Hepatic stellate cell (primary cell): ENCODE results near the gene CTTN.

Source experiments
- DNase-seq: peaks from one replicate; pipeline ENCODE4 v3.0.0; 2011; ENCODE audit warnings: low spot score

CTTN gene

DNA sequence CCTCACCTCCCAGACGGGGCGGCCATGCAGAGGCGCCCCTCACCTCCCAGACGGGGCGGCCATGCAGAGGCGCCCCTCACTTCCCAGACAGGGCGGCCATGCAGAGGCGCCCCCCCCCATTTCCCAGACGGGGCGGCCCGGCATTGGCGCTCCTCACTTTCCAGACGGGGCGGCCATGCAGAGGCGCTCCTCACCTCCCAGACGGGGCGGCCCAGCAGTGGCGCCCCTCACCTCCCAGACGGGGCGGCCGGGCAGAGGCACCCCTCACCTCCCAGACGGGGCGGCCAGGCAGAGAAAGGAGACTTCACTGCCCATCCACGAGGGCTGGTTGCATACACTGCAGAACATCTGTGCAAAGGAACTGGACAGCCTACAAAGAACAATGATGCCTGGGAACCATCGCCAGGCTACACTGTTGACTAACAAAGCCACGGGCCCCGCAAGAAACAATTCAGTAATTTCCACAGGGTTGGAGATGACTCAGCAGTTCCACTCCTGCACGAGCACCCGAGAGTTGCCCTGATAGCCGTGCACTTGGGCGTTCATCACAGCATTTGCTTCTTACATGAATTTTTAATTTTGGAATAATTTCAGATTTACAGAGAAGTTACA, 58.7 kb downstream of the CTTN start:
- DNase-seq = no peak

DNA sequence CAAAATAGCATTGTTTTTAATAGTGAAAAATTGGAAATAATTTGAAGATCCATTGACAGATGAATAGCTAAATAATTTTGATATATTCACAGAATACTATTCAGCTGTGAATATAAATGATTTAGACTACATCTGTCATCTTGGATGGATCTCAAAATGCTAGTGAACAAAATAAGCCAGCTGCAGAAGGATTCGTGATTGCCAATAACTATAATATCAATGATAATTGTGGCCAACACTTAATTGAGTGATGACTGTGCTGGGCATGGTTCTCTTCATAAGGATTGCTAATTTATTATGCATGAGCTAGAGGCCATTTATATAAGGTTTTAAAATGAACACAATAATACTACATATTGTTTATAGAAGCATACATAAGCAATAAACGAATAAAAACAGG, 60.4 kb downstream of the CTTN start:
- no peak for DNase-seq

DNA sequence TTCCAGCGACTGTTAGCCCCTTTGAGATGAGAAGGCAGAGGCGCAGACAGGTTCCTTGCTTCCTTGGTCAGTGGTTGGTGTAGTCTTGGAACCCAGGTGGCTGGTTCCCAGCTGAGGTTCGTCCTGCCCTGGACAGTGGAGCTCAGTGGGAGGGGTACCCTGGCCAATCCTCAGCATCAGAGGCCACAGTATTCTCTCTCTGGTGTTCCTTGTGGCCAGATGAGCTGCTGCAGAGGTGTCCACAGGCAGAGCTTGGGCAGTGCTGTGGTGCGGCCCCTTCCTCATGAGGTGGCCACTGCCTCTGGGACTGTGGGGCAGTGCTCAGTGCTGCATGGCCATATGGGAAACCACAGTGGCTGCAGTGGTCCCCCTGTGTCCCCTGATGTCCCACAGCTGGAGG, 61.8 kb downstream of the CTTN start:
- DNase-seq = no peak

DNA sequence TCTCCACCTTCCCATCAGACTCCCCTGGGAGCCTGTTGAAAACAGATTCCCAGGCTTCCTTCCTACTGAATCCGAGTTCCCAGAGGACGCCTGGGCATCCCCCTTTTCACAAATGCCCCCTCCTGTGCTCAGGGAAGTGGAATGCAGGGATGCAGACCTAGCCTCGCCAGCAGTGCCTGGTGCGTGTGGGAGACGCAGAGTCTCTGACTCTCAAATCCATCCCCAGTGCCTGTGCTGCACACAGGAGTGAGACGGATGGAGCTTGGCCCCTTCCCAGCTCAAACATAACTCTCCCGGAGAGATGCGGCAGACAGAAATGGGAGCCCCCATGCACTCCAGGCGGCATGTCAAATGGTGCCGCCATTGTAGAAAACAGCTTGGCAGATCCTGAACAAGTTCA, 62.6 kb downstream of the CTTN start:
- no peak for DNase-seq

DNA sequence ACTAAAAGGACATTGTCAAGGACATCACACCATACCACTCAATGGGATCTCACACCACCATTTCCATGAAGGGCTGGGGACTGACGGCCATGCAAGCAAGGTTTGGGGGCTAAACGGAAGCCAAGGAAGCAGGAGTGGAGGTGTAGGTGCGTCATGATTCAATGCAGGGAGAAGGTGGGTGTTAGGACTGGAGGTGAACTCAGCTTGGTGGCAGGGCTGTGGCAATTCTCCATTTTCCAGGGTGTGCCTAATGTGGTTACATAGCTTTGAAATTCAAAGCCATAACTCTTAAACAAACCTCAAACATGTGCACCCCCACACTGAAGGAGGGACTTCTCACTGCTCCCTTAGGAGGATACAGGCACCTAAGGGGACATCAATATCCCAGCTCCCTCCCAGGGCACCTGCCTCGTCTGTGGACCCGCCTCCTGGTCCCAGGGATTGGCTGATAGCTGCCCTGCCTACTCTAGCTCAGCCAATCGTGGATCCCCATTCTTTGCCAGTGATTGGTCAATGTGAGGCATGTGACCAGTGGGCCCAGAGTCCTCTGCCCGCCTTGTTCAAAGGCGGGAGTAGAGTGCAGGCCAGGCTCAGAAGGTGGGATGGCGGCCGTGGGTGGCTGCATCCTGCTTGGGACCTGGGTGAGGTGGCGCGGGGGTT, 64.6 kb downstream of the CTTN start:
- no peak for DNase-seq

DNA sequence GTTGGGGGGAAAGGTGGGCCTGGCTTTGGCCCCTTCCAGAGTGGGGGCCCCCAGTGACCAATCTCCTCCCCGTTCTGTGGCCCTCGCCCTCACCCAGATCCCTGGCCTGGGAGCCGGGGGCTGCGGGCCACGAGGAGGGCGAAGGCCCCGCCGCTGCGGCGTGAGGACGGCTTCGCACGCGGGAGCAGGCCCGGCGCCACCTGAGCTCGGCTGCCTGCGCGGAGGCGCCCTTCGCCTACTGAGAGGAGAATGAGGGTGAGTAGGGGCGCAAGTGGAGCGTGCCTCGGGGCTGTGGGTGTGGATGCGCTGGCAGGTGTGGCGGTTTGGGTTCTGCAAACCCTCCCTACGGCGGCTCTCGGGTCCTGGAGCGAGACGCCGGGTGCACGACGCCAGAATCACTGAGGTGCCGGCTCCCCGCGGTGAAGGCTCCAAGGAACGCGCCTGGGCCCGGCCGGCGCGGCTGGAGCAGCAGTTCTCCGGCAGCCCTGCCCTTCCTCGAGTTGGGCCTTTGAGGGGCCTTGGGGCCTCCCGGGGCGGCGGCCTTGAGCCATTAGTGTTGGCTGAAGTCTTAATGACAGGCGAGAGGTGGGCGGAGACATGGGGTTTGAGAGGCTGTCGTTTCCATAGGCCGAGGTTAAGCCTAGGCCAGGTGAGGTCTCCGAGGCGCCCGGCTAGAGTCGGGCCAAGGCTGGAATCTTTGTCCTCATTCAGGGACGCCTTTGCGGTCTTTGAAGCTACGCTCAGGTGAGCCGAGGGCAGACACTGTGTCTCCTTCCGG, 65.3 kb downstream of the CTTN start:
- no peak for DNase-seq

DNA sequence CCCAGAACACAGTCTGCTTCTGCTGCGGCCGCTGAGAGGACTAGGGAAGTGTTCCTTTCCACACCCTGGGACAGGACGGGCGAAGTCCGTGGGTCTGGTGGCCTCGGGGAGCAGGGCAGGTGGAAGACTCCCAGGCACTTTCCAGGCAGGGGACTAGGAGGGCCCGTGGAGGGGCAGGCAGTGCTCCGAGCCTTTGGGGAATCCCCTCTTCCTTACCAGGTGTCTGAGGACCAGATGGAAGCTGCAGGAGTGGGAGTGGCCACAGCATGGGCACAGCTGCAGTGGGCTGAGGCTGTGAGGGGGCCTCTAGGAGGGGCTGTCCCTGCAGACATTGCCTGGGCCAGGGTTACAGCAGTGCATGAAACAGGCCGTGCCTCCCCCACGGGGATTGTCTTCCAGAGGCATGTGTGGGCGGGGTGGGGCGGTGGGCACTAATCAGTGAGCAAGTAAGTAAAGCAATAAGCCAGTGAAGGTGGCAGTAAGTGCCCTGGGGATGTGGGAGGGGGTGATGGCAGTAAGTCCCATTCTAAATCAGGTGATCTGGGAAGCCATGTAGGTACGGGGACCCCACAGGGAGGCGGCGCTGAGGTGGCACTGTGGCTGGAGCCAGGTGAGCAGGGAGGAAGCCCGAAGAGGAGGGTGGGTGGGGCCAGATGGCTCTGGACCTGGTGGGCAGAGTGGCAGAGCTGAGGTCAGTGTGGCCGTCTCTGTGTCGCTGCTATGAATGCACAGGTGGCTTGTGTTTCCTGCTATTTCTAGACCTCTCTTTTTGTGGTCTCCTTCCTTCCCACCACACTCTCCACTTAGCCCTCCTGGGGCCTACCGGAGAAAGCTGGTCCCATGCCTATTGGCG, 66.4 kb downstream of the CTTN start:
- no peak for DNase-seq

DNA sequence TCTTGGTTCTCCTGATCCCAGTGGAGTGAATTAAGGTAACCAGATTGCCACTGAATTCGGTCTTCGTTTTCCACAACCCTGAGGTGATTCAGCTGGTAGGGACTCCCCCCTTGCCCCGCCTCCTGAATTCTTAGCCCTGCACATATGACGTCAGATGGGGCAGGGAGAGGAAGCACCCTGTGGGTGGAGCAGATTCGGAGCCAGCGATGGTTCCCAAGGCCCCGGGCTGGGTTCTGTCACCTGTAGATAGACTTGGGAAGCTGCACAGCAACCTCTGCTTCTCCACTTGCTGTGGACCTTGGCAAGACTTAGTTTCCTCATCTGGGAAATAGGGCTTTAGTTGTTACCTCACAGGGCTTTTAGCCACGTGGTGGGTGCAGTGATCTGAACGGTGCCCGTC, 67.8 kb downstream of the CTTN start:
- DNase-seq = peak; percentile 60

DNA sequence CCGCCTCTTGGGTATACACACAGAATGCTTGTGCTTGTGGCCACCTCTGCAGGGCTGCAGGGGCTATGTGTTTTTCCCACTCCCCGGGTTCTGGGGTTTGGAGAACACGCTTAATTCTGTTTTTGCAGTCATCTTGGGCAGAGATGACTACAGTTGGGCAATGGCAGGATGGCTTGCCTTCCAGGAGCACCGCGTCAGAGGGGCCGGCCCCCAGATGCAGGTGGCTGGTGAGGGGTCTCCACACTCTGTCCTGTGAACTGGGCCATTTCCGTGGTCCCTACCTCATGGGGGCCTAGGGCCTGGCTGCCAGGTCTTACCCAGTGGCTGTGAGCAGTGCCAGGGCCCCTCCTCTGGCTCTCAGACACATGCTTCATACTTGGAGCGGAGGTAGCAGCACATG, 68.3 kb downstream of the CTTN start:
- DNase-seq = no peak

DNA sequence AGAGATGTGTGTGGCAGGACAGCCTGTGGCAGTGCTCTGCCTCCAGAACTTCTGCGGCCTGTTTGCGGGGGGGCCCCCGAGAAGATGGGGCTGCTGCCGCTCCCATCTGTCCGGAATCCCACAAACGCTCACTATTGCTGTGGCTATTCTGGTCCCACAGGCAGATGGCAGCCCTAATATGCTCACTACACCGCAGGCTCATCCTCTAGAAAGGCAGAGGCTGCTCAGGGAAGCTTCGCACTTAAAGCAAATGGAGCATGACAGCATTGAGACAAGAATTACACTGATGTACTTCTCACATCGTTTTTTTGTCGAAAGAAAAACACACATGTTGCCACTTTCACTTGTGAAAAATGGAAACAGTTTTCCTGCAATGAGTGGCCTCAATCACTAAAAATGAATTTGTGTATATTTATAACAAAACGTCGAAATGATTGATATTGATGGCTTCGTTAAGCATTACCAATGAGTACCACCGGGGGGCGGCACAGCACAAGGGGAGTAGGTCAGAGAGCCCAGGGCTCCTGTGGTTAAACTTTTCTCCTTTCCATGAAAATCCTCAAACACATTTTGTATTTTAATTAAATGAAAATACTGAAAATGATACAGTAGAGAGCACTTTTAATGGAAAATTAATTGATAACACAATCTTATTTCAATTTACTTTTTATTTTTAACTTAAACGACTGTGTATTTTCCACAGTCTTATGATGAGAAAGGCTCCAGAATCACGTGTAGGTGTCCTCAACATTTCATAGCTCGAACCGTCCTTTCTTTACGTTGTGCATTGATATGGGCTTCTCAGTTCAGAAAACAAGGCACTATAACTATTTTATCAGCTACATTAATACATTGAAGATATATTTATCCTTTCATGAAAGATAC, 69.1 kb downstream of the CTTN start:
- peak; percentile 72 for DNase-seq

DNA sequence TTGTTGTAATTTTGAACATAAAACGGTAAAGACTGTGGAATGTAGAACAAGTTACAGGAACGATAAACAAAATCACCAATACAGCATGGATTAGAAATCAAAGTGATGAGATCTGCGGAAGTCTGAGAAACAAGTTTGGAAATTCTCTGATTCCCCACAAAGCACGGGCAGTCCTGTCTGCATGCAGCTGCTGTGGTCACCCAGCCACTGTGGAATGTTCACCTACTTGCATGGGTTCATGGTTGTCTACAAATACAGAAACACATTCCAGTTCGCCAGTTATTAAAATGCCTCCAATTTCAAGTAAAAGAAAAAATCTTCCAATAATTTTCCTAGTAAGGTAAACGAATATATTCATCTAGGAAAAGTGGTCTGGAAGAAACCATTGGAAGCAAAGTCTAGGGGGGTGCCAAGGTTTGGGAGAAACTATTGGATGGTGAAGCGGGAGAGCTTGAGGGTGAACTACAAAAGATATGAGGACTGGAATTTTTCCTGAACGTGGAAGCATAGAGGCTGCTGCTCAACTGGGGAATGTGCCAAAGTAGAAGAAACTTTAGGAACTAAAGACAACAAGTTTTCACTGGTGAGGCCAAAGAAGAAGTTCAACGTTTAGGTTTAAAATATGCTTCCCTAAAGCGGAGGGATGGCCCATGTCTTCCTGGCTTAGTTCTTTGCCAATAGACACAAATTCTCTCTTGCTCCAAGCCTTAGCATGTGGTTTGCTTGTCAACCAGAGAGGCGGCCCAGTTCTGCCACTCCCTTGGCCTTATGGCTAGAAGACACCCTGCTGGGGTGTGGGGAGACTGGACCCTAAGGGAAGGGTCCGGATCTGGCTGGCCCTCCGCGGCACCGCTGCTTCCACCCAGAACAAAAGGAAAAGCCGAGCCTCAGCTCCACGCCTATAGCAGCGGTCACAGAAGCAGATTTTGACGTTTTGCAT, 70.2 kb downstream of the CTTN start:
- DNase-seq = no peak

DNA sequence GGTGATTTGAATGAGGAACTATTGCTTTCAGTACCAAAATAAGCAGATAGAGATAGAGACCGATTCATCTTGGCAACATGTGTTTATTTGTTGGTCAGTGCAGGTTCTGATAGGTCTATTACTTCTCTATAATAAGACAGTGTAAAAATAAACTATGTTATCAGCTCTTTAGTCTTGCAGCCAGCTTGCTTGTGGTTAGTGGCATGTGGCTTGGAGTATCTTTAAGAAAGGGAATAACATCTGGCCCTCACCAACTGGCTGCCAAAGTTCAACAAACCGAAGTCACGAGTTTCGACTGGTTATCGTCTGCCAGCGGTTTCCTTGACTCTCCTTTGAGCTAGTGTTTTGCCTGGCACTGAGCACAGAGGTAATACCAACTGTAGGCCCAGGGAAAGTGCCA, 71.8 kb downstream of the CTTN start:
- no peak for DNase-seq

DNA sequence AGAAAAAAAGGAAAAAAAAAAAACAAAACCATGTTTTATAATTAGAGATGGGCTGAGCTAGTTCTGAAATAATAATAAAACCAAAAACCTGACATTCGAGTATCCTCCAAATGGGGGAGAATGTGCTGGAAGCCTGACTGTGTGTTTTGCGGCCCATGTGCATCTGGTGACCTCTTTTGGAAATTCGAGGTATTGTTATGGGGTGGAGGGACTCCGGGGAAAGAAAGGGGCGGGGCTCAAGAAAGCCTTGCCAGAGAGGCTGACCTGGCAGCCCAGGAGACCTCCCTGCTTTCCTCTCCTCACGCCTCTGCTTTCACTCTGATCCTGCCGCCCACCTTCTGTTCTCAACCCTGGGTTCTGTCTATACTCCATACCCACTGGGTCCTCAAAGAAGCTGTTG, 72.9 kb downstream of the CTTN start:
- peak; percentile 53 for DNase-seq

DNA sequence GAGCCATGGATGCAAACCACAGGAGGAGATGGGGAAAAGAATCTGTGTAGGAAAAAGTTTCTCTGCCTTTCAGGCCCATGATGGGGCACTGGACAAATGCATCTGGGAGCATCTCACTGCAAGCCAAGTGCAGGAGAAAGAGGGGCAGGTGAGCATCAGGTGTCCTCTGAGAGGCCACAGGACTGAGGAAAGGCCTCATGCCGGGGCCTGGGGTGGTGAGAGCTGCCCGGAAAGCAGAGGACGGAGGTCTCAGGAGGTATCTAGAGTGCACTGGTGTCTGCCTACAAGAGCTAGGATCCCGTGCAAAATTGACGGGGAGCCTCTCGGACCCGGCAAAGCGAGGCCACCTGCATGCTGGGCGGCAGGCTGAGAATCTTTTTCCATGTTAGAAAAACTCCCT, 73.9 kb downstream of the CTTN start:
- no peak for DNase-seq

DNA sequence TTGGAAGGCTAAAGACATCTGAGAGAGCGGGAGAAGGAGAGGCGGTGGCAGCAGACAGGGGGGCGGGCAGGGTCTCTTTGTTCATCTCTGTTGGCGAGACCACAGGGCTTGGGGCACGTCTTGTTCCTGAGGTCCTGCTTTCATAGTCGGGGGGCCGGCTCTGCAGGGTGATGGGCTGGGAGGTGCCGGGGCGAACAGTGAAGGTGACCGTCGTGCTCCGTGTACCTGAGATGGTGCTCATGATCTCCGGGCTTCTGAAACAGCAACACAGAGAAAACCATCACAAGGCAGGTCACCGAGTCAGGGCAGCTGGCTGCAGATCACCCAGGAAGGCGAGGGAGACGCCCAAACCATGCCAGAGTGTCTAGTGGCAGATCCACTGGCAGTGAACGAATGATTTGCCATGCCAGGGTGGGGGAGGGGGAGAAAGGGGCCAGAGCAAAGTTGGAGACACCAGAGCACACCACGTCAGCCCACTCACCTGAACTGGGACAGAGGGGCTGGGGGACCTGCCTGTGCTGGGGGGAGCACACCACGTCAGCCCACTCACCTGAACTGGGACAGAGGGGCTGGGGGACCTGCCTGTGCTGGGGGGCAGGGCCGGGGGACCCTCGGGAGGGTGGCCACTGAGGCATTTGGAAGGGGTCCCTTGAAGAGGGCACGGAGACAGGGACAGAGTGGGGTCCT, 75.0 kb downstream of the CTTN start:
- no peak for DNase-seq

DNA sequence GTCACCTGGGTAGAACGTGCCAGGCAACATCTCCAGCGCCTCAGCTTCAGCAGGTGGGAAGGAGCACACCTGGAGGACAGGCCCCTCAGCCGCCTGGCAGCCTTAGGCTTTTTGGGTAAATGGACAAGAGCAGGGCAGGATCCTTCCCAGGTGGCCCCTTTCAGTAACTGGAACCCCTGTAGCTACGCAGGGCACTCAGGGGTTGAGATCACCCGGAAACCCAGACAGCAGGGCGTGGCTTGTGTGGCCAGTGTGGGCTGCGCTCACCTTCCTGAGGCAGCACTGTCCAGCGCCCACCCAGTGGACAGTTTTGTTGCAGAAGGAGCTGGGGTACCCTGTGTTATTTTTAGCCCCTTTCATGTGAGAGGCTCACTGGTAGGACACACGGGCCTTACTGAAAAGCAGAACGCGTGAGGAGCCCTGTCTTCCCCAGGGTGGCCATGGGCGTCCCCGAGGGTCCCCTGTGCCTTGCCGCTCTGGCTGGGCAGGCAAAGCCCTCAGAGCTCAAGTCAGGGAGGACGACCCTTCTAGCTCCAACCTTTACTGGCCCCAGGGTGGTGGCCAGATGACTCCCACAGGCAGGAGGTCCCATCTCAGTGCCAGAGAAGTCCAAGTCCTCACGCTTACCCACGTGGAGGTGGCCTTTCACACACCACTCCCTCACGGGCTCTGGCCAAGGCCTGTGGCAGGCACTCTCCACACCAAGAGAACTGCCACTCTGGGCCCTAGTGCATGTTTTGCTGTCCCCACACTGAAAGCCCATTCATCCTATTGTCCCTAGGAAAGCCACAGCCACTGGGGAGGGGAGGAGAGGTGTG, 75.8 kb downstream of the CTTN start:
- DNase-seq = no peak

DNA sequence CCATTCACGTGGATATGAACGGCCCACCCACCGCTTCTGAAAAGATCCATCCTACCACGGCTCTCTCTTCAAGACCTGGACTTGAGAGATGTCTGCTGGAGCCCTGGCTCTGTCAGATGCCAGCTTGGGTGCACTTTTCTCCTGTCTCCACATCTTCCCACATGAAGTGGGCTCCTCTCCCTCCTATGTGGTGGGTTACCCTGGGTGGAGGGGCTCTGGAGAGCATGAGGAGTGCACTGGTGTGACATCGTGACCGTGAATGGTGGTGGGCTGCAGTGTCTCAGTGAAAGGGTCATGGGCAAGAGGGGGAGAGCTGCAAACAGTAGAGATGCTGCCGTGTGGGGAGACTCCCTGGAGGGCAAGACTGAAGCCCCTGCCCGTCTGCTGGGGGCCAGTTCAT, 76.4 kb downstream of the CTTN start:
- DNase-seq = no peak

DNA sequence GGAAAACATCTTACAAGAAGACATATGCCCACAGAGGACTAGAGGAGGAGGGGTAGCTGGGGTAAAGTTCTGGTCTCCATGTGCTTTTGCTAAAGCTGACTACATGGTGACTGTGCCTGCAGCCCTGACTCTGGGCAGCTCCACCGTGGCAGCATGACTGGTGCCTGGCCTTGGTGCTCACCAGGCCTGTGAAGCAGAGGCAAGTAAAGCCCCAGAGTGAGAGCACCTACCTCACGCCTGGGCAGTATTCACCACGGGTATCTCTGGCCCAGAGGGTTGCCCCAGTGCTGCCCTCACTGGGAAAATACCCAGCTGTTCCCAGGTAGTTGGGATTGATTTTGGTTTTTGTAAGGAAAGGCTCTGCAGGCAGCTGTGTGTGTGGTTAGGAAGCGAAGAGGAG, 78.3 kb downstream of the CTTN start:
- DNase-seq = no peak

DNA sequence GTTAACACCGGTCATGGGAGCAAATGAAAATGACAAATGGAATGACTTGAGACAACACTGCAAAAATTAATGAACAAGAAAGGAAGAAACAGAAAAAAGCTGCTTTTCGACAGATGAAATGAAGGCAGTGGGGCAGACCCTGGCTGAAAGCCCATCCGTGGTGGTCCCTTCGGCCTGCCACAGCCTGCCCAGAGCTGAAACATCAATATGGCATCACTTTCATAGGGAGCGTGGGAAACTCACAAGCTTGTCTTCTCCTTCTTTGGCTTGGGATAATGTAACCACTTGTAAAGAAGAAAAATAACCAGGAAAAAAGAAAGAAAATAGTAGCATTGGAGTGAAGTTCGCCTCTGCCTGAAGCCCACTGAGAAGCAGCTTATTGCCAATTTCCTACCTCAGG, 78.8 kb downstream of the CTTN start:
- no peak for DNase-seq
